H1 (cell line): ENCODE results near the gene ARTN. TPM values are rescaled to one million over a fixed set of nuclear protein-coding genes. Genes with fewer than 3 reads are reported as not detected.

Experiments
- CTCF ChIA-PET: fragments of 300-600 bp; sonication (Branson Sonifier 250); formaldehyde crosslinking; loops from one replicate; lab custom pipeline; 2021; ENCODE audit not compliant: partially characterized antibody; lab: Charles Lee
- POLR2A ChIA-PET: fragments of 300-600 bp; sonication (Branson Sonifier 250); formaldehyde crosslinking; loops from one replicate; lab custom pipeline; 2021; ENCODE audit warnings: inconsistent platforms; ENCODE audit not compliant: partially characterized antibody; lab: Charles Lee
- DNase-seq, 2 experiments: peaks; one replicate each; pipeline versions ENCODE4 v3.0.0 to v3.0.0-alpha.2; 2010 to 2022; ENCODE audit warnings: low spot score in 2 of 2, low read depth in 1 of 2, mixed read lengths in 1 of 2
- FAIRE-seq: peaks from 2 replicates; lab custom pipeline; 2011; peaks lifted over from hg19 to GRCh38; lab: Jason Lieb, UNC
- H2AFZ ChIP-seq: 2 replicates; pipeline ENCODE4 v1.8.1; 2012; ENCODE audit warnings: low read length, inconsistent platforms
- H2AK5ac ChIP-seq: 2 replicates; pipeline ENCODE4 v1.6.1; 2013; ENCODE audit warnings: low read depth, low read length
- H2BK120ac ChIP-seq: replicated peaks from 2 replicates; pipeline ENCODE3; 2013; ENCODE audit warnings: low read depth, low read length, inconsistent platforms
- H2BK12ac ChIP-seq: 2 replicates; pipeline ENCODE4 v1.6.1; 2013; ENCODE audit warnings: low read depth, low read length
- H2BK15ac ChIP-seq: 2 replicates; pipeline ENCODE4 v1.6.1; 2013; ENCODE audit warnings: low read length
- H2BK20ac ChIP-seq: 2 replicates; pipeline ENCODE4 v1.6.1; 2013; ENCODE audit warnings: low read length
- H2BK5ac ChIP-seq: 2 replicates; pipeline ENCODE4 v1.6.1; 2013; ENCODE audit warnings: low read depth, low read length
- H3K14ac ChIP-seq: 2 replicates; pipeline ENCODE4 v1.6.1; 2013; ENCODE audit warnings: inconsistent platforms; ENCODE audit not compliant: insufficient read length
- H3K18ac ChIP-seq: 2 replicates; pipeline ENCODE4 v1.6.1; 2013; ENCODE audit warnings: low read length; ENCODE audit errors: extremely low read depth
- H3K23ac ChIP-seq: 2 replicates; pipeline ENCODE4 v1.6.1; 2013; ENCODE audit warnings: inconsistent platforms; ENCODE audit not compliant: insufficient read length
- H3K23me2 ChIP-seq: 2 replicates; pipeline ENCODE4 v1.6.1; 2013; ENCODE audit warnings: low read depth, low read length
- H3K27ac ChIP-seq: 2 replicates; pipeline ENCODE4 v1.6.1; 2011; ENCODE audit warnings: low read depth, low read length, inconsistent platforms
- H3K27me3 ChIP-seq, 4 experiments: replicated peaks in 1 of 4; 1 replicate in 1 of 4; 2 replicates in 3 of 4; pipeline versions ENCODE4 v1.6.1 to v1.8.1; 2011 to 2013; ENCODE audit warnings: low read length in 3 of 4, mild to moderate bottlenecking in 3 of 4, inconsistent platforms in 2 of 4, mixed read lengths in 2 of 4, moderate library complexity in 1 of 4; ENCODE audit not compliant: control insufficient read depth in 3 of 4, insufficient read depth in 3 of 4; ENCODE audit errors: extremely low read depth in 1 of 4
- H3K36me3 ChIP-seq, 4 experiments: 2 replicates each; pipeline versions ENCODE4 v1.6.1 to v1.8.1; 2011 to 2013; ENCODE audit warnings: mild to moderate bottlenecking in 4 of 4, low read length in 3 of 4, moderate library complexity in 2 of 4, control low read depth in 1 of 4, inconsistent platforms in 1 of 4; ENCODE audit not compliant: insufficient read depth in 4 of 4, control insufficient read depth in 2 of 4
- H3K4ac ChIP-seq: replicated peaks from 2 replicates; pipeline ENCODE3; 2013; ENCODE audit warnings: low read length, low read depth, mixed read lengths, inconsistent platforms; ENCODE audit not compliant: insufficient read length
- H3K4me1 ChIP-seq, 4 experiments: replicated peaks in 1 of 4; 1 replicate in 1 of 4; 2 replicates in 3 of 4; pipeline versions ENCODE4 v1.6.1 to v1.8.1; 2011 to 2013; ENCODE audit warnings: low read length in 3 of 4, inconsistent platforms in 2 of 4, mixed read lengths in 1 of 4; ENCODE audit not compliant: insufficient read depth in 4 of 4, control insufficient read depth in 3 of 4
- H3K4me2 ChIP-seq, 2 experiments: 2 replicates each; pipeline versions ENCODE4 v1.6.1 to v1.8.1; 2011 to 2013; ENCODE audit warnings: low read depth in 2 of 2, low read length in 2 of 2, control low read depth in 1 of 2, inconsistent platforms in 1 of 2, mild to moderate bottlenecking in 1 of 2; ENCODE audit not compliant: insufficient read depth in 1 of 2
- H3K4me3 ChIP-seq, 4 experiments: fragments of 200-600, 300-600 bp in 1 of 4; sonication (generic), shearing (Covaris generic), sonication (Bioruptor Twin) in 1 of 4; 2 replicates each; pipeline versions ENCODE4 v1.5.1 to v1.8.1; 2011 to 2016; ENCODE audit warnings: low read length in 4 of 4, low read depth in 3 of 4, control low read depth in 2 of 4, inconsistent platforms in 2 of 4, mild to moderate bottlenecking in 2 of 4, mixed read lengths in 1 of 4, moderate library complexity in 1 of 4; ENCODE audit not compliant: insufficient read depth in 2 of 4; ENCODE audit errors: extremely low read depth in 1 of 4
- H3K56ac ChIP-seq: replicated peaks from 2 replicates; pipeline ENCODE3; 2013; ENCODE audit warnings: low read depth, mild to moderate bottlenecking, mixed read lengths, low read length, inconsistent platforms; ENCODE audit not compliant: insufficient read length
- H3K79me1 ChIP-seq: 2 replicates; pipeline ENCODE4 v1.6.1; 2013; ENCODE audit warnings: low read depth, low read length, control low read depth
- H3K79me2 ChIP-seq, 2 experiments: 2 replicates each; pipeline versions ENCODE4 v1.6.1 to v1.8.1; 2012 to 2013; ENCODE audit warnings: low read length in 2 of 2, mild to moderate bottlenecking in 2 of 2, inconsistent platforms in 1 of 2; ENCODE audit not compliant: insufficient read depth in 2 of 2, control insufficient read depth in 1 of 2
- H3K9ac ChIP-seq, 4 experiments: replicated peaks in 1 of 4; 1 replicate in 1 of 4; 2 replicates in 3 of 4; pipeline versions ENCODE4 v1.6.1 to v1.8.1; 2011 to 2013; ENCODE audit warnings: low read depth in 3 of 4, low read length in 3 of 4, control low read depth in 2 of 4, mild to moderate bottlenecking in 2 of 4, moderate library complexity in 2 of 4, inconsistent platforms in 1 of 4; ENCODE audit errors: extremely low read depth in 1 of 4
- H3K9me3 ChIP-seq, 2 experiments: 2 replicates each; pipeline versions ENCODE4 v1.6.1 to v1.8.1; 2012 to 2013; ENCODE audit warnings: mild to moderate bottlenecking in 2 of 2, moderate library complexity in 2 of 2, control low read depth in 1 of 2, inconsistent platforms in 1 of 2, low read depth in 1 of 2, low read length in 1 of 2, mixed read lengths in 1 of 2; ENCODE audit not compliant: insufficient read depth in 2 of 2
- H4K20me1 ChIP-seq, 2 experiments: replicated peaks in 1 of 2; 2 replicates each; pipeline versions ENCODE3 to v1.8.1; 2011 to 2013; ENCODE audit warnings: inconsistent platforms in 2 of 2, low read length in 2 of 2, mild to moderate bottlenecking in 1 of 2; ENCODE audit not compliant: insufficient read depth in 2 of 2, control insufficient read depth in 1 of 2
- H4K5ac ChIP-seq: 2 replicates; pipeline ENCODE4 v1.6.1; 2013; ENCODE audit warnings: low read length, low read depth, mixed read lengths, inconsistent platforms; ENCODE audit not compliant: insufficient read length
- H4K8ac ChIP-seq: 2 replicates; pipeline ENCODE4 v1.8.0; 2013; ENCODE audit warnings: mild to moderate bottlenecking, moderate library complexity, low read length, inconsistent platforms; ENCODE audit not compliant: insufficient read depth; ENCODE audit errors: extremely low read depth
- H4K91ac ChIP-seq: replicated peaks from 2 replicates; pipeline ENCODE3; 2013; ENCODE audit warnings: low read length, mixed read lengths, inconsistent platforms; ENCODE audit not compliant: insufficient read length
- CBX8 ChIP-seq: fragments of 300-800, 300-1000 bp; sonication (generic); IDR thresholded peaks from 2 replicates; pipeline ENCODE4 v1.7.1; 2016; ENCODE audit warnings: low read depth, low read length, borderline replicate concordance
- CTCF ChIP-seq, 3 experiments: IDR thresholded peaks; 1 replicate in 2 of 3; 2 replicates in 1 of 3; pipeline versions ENCODE4 v1.5.1 to v1.6.1; 2011; ENCODE audit warnings: low read length in 3 of 3, mild to moderate bottlenecking in 3 of 3, inconsistent platforms in 2 of 3, low read depth in 1 of 3, moderate library complexity in 1 of 3; ENCODE audit not compliant: insufficient read depth in 1 of 3; ENCODE audit errors: control extremely low read depth in 1 of 3
- JUND ChIP-seq: IDR thresholded peaks from 2 replicates; pipeline ENCODE4 v1.6.1; 2011; ENCODE audit warnings: mild to moderate bottlenecking, improper control_type of control experiment, low read length
- KDM5A ChIP-seq: fragments of 200-600 bp; IDR thresholded peaks from 2 replicates; pipeline ENCODE4 v1.7.1; 2012; ENCODE audit warnings: mild to moderate bottlenecking, low read length, inconsistent platforms, mixed read lengths
- RNF2 ChIP-seq: fragments of 200-900, 300-1000 bp; sonication (generic); IDR thresholded peaks from 2 replicates; pipeline ENCODE4 v1.7.1; 2016; ENCODE audit warnings: borderline replicate concordance, low read depth, mild to moderate bottlenecking, antibody characterized with exemption, low read length; ENCODE audit not compliant: poor library complexity, severe bottlenecking; ENCODE audit errors: missing control alignments
- RXRA ChIP-seq: IDR thresholded peaks from 2 replicates; pipeline ENCODE4 v1.6.1; 2011; ENCODE audit warnings: low read depth, mild to moderate bottlenecking, low read length, moderate library complexity; ENCODE audit not compliant: insufficient read depth
- SIX5 ChIP-seq: IDR thresholded peaks from 2 replicates; pipeline ENCODE4 v1.6.1; 2011; ENCODE audit warnings: mild to moderate bottlenecking, low read depth, low read length
- YY1 ChIP-seq: IDR thresholded peaks from 2 replicates; pipeline ENCODE4 v1.6.1; 2011; ENCODE audit warnings: low read depth, mild to moderate bottlenecking, low read length
- WGBS, 2 experiments: shearing (Covaris generic) in 1 of 2; methylation state at CpG; one replicate each; pipeline versions ENCODE4 v1.1.6 to v1.1.7; 2013 to 2015; ENCODE audit warnings: low lambda C conversion rate in 2 of 2, mixed read lengths in 2 of 2, inconsistent platforms in 1 of 2, low coverage in 1 of 2, missing lambda C conversion rate in 1 of 2; ENCODE audit not compliant: insufficient replicate concordance in 2 of 2, insufficient coverage in 1 of 2, insufficient read length in 1 of 2; ENCODE audit errors: extremely low coverage in 1 of 2, missing lambda C conversion rate in 1 of 2; 5-methylcytosine and 5-hydroxymethylcytosine counted together
- polyA plus RNA-seq, 7 experiments: library from polyadenylated mRNA; depleted of rRNA in 3 of 7; stranded (reverse) in 5 of 7; unstranded in 2 of 7; fragments of >200 nt in 5 of 7; fragments of 200-250 nt in 2 of 7; gene quantifications; 1 replicate in 5 of 7; 2 replicates in 1 of 7; 4 replicates in 1 of 7; pipeline versions ENCODE4 v1.2.1 to v1.2.3, GENCODE V29; 2011 to 2013; ENCODE audit warnings: missing spikeins in 2 of 7, mixed read lengths in 2 of 7
- total RNA-seq: library from RNA; stranded (reverse); fragmentation: NEBNext Ultra II Directional; extraction: Animal tissue kit (Norgen Biotek cat#: 25700); gene quantifications from 2 replicates; pipeline ENCODE4 v1.2.1, GENCODE V29; 2021
- TF ChIP-seq, protein P1 (sequence below): IDR thresholded peaks from 2 replicates; pipeline ENCODE4 v1.6.1; 2011; ENCODE audit warnings: low read depth, mild to moderate bottlenecking, low read length; ENCODE audit not compliant: insufficient read depth

Gene ARTN
- total and polyA plus RNA-seq, 2 of the 8 experiments (the other 6 are each of a cell fraction or from before 2014, with no cell fraction given): 13.5 to 22.7 TPM

DNA sequence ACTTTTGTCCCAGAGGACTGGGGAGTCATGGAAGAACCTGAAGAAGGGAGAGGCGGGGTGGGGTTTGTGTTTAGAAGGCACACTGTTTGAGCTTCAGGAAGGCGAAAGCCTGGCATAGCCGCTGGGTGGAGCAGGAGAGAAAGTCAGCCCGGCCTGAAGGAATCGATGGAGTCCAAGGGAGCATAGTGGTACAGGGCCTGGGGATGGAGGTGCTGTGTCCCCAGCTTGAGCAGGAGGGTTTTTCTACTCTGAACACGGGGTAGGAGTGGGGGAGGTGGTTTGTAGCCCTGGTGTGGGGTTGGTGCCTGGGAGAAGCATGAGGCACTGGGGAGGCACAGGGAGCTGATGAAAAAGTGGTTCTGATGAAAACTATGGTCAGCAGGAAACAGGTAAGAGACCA, 53.1 kb downstream of the ARTN start:
- Histone ChIP-seq H3K27ac (no peak overlapping the region), H4K20me1 (peaks cover 0 to 17% of the 10 kb centered on the region in 2 experiments), H3K56ac (no peak overlapping the region), H4K8ac (no peak overlapping the region), H3K27me3 (no peaks in the 10 kb centered on the region), H3K4me1 (peaks cover 0 to 5% (median 2%) of the 10 kb centered on the region in 4 experiments; a peak in 3 of 7 replicates), H3K79me1 (peaks cover 8% of the 10 kb centered on the region), H3K4me2 (no peak overlapping the region), H3K14ac (no peak overlapping the region), H2BK20ac (no peak overlapping the region), H3K36me3 (peaks cover 0 to 18% (median 6%) of the 10 kb centered on the region in 4 experiments; a peak in 3 of 8 replicates), H4K5ac (no peak overlapping the region), H3K4me3 (no peak overlapping the region), H2AFZ (no peak overlapping the region), H3K79me2 (no peaks in the 10 kb centered on the region), H4K91ac (no peak overlapping the region), H2BK15ac (no peak overlapping the region), H2BK120ac (no peak overlapping the region), H3K23ac (no peak overlapping the region), H3K4ac (no peak overlapping the region), H3K9ac (no peak overlapping the region), H2BK12ac (no peak overlapping the region), H2AK5ac (no peak overlapping the region)
- WGBS, 2 experiments: 84% methylated on average over 6 of the region's 6 CpGs; no CpG with 5 or more reads in 1 of the 2 experiments
- FAIRE-seq (no peak), DNase-seq (no peak)
- POLR2A ChIA-PET: interaction anchor here (0.7 to 13.6 kb wide), 6 partner anchors 9 to 77 kb away, joined by 3 to 189 read pairs (median 4); partner anchors contain the start of genes ATP6V0B, B4GALT2, DPH2 and IPO13
- TF ChIP-seq RNF2 (no peak), CTCF (IDR thresholded peaks at IDR 0.05; ENCODE audit: control extremely low read depth in 1 of 3, insufficient read depth in 1 of 3, low read depth in 1 of 3, low read length in 3 of 3) (no peak), KDM5A (no peak), SIX5 (no peak), JUND (no peak), CBX8 (no peak), YY1 (no peak), RXRA (no peak)
- TF ChIP-seq, protein P1, sequence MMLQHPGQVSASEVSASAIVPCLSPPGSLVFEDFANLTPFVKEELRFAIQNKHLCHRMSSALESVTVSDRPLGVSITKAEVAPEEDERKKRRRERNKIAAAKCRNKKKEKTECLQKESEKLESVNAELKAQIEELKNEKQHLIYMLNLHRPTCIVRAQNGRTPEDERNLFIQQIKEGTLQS: no peak
- TF ChIP-seq, all 59 proteins: peak for 0
- no peaks in the 10 kb centered on the region for H3K9me3 ChIP-seq
- peaks cover 6% of the 10 kb centered on the region; the same call in 1 of the 2 replicates for H3K23me2 ChIP-seq
- no peak overlapping the region for H2BK5ac ChIP-seq
- no peak overlapping the region for H3K18ac ChIP-seq
- CTCF ChIA-PET: interaction anchor here (0.9 to 21.8 kb wide), 9 partner anchors 10 to 274 kb away, joined by 3 to 478 read pairs (median 5); partner anchors contain the start of gene ATP6V0B
